ENCODE results near the gene LIN9. TPM values are rescaled to one million over a fixed set of nuclear protein-coding genes. Genes with fewer than 3 reads are reported as not detected.

Gene LIN9
- total and polyA plus RNA-seq, 2 of the 13 experiments (the other 11 are each of a cell fraction or from before 2014, with no cell fraction given): 3.0 to 10.0 TPM

- peak; percentile 60; the same call in 1 of the 2 replicates for TF ChIP-seq ZIK1 (CRISPR knock-in tag; IDR thresholded peaks at IDR 0.05; ENCODE audit: borderline replicate concordance, low read depth)
- 0 out of 2 replicates have a peak, but pooled peaks have one; percentile 45 for TF ChIP-seq TIGD3 (CRISPR knock-in tag; IDR thresholded peaks at IDR 0.05; ENCODE audit: borderline replicate concordance)
- TF ChIP-seq POGZ (CRISPR knock-in tag; IDR thresholded peaks at IDR 0.05): peak; percentile 66
- no peak for TF ChIP-seq ZNF597 (CRISPR knock-in tag; IDR thresholded peaks at IDR 0.05)
- peak; percentile 87 for TF ChIP-seq ZNF546 (CRISPR knock-in tag; conservative IDR thresholded peaks at IDR 0.05)
- peak; percentile 74; the same call in 1 of the 2 replicates for TF ChIP-seq ZNF512B (CRISPR knock-in tag; IDR thresholded peaks at IDR 0.05; ENCODE audit: borderline replicate concordance)
- 0 out of 2 replicates have a peak, but pooled peaks have one; percentile 51 for TF ChIP-seq ZBTB26 (CRISPR knock-in tag; IDR thresholded peaks at IDR 0.05; ENCODE audit: borderline replicate concordance)
- TF ChIP-seq FUBP1 (CRISPR knock-in tag; IDR thresholded peaks at IDR 0.05; ENCODE audit: borderline replicate concordance): no peak
- TF ChIP-seq CEBPG (CRISPR knock-in tag; IDR thresholded peaks at IDR 0.05): peak; percentile 2; the same call in 1 of the 2 replicates
- TF ChIP-seq ZNF143 (CRISPR knock-in tag; IDR thresholded peaks at IDR 0.05): no peak
- no peak for TF ChIP-seq ZNF121 (CRISPR knock-in tag; IDR thresholded peaks at IDR 0.05)
- 0 out of 2 replicates have a peak, but pooled peaks have one; percentile 18 for TF ChIP-seq ZNF142 (CRISPR knock-in tag; IDR thresholded peaks at IDR 0.05)
These were observed 122.6 kb downstream of the LIN9 start, which contains the start of gene ACBD3 (continued) for GRCh38 chr1:226186124-226187018.
